Measurements from ENCODE around the gene COL13A1. TPM values are rescaled to one million over a fixed set of nuclear protein-coding genes. Genes with fewer than 3 reads are reported as not detected.

COL13A1 gene
- total RNA-seq, 1 experiment from 2014 or later: 5.9 TPM

DNA sequence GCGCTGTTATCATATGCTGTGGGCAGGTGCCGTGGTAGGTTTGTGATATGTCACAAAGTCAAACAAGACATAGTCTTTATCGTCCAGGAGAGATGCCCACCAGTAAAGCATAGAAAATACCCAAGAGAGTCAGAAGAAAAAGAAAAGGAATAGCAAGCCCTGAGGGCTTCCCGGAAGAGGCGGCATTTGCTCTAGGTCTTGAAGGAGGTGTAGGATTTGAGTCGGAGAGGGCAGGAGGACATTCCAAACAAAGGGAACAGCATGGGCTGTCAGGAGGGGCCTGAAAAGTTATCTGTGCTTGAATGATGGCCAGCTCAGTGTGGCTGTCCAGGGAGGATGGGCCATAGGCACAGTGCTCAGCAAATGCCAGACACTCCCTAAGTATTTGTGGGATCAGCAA is 42.2 kb downstream of the COL13A1 start:
- Histone ChIP-seq H3K9me3 (ENCODE audit: control insufficient read depth in 1 of 2, insufficient read depth in 1 of 2, low read depth in 1 of 2, low read length in 2 of 2) (no peaks in the 10 kb centered on the region), H3K36me3 (ENCODE audit: control insufficient read depth in 1 of 2, insufficient read depth in 2 of 2, low read length in 2 of 2) (no peaks in the 10 kb centered on the region), H3K79me2 (ENCODE audit: insufficient read depth, low read length) (no peaks in the 10 kb centered on the region), H3K4me1 (ENCODE audit: control insufficient read depth in 1 of 2, insufficient read depth in 2 of 2, low read length in 2 of 2) (peaks cover 14 to 31% of the 10 kb centered on the region in 2 experiments), H3K27me3 (ENCODE audit: insufficient read depth, low read length) (no peaks in the 10 kb centered on the region), H3K4me3 (replicated peaks in 1 of 2; ENCODE audit: low read depth in 1 of 2, low read length in 2 of 2) (no peak overlapping the region), H3K4me2 (ENCODE audit: low read length) (no peak overlapping the region), H3K9me2 (ENCODE audit: insufficient read depth) (no peaks in the 10 kb centered on the region), H3K9ac (ENCODE audit: low read length) (no peak overlapping the region), H3K27ac (ENCODE audit: low read depth, low read length) (no peak overlapping the region), H4K20me1 (ENCODE audit: insufficient read depth) (no peaks in the 10 kb centered on the region), H2AFZ (ENCODE audit: low read depth, low read length, poor library complexity, severe bottlenecking) (no peak overlapping the region)
- ChIA-PET POLR2A (no interaction called here), RAD21 (ENCODE audit: low non-redundant PET in 1 of 2, low total read pairs in 2 of 2, uncharacterized antibody in 2 of 2, unreplicated experiment in 2 of 2) (no interaction called here), CTCF (no interaction called here)
- intact Hi-C loops (cut with micrococcal nuclease): no loop called here
- TF ChIP-seq ZNF274 (IDR thresholded peaks at IDR 0.05; ENCODE audit: low read depth, low read length) (no peak), ZFX (IDR thresholded peaks at IDR 0.05) (no peak), CTCF (IDR thresholded peaks at IDR 0.05 in 2 of 3, conservative IDR thresholded peaks at IDR 0.05 in 1 of 3; ENCODE audit: borderline replicate concordance in 1 of 3, insufficient read depth in 1 of 3, low read depth in 2 of 3, low read length in 2 of 3) (no peak), EGR1 (IDR thresholded peaks at IDR 0.05; ENCODE audit: low read depth) (no peak), TCF7L2 (IDR thresholded peaks at IDR 0.05; ENCODE audit: borderline replicate concordance, extremely low read depth, insufficient read depth, insufficient read length) (no peak), SRF (IDR thresholded peaks at IDR 0.05; ENCODE audit: low read depth) (no peak)
- no peak for DNase-seq (ENCODE audit: low read depth, low spot score)
- no TSS peak for BruUV-seq (replicated peaks)
- ATAC-seq: no peak

DNA sequence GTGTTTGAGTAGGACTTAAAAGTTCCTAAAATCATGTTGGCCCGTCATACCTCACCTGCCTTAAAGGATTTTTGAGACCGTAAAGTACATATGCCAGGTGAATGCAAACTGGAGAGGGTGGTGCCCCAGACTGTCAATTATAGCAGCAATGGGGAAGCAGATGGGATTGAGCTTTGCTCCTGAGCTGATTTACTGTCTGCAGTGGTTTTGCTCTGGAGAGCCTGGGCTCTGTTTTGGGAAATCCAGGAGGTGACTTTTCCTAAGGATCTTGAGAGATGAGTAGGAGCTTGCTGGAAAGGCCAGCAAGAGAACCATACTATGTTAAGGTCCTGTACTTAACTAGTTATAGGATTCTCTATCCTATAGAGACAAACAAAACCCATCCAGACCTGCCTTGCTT is 43.0 kb downstream of the COL13A1 start:
- CTCF ChIA-PET: no interaction called here
- ATAC-seq: no peak
- H3K9ac ChIP-seq (ENCODE audit: low read length): no peak overlapping the region
- no TSS peak for BruUV-seq (replicated peaks)
- H3K4me2 ChIP-seq (ENCODE audit: low read length): no peak overlapping the region
- RAD21 ChIA-PET (ENCODE audit: low non-redundant PET in 1 of 2, low total read pairs in 2 of 2, uncharacterized antibody in 2 of 2, unreplicated experiment in 2 of 2): no interaction called here
- POLR2A ChIA-PET: no interaction called here
- no peak overlapping the region for H2AFZ ChIP-seq (ENCODE audit: low read depth, low read length, poor library complexity, severe bottlenecking)
- H3K4me3 ChIP-seq (replicated peaks in 1 of 2; ENCODE audit: low read depth in 1 of 2, low read length in 2 of 2): no peak overlapping the region
- no peaks in the 10 kb centered on the region for H3K9me2 ChIP-seq (ENCODE audit: insufficient read depth)
- peaks cover 9 to 23% of the 10 kb centered on the region in 2 experiments for H3K4me1 ChIP-seq (ENCODE audit: control insufficient read depth in 1 of 2, insufficient read depth in 2 of 2, low read length in 2 of 2)
- no peaks in the 10 kb centered on the region for H4K20me1 ChIP-seq (ENCODE audit: insufficient read depth)
- no peaks in the 10 kb centered on the region for H3K36me3 ChIP-seq (ENCODE audit: control insufficient read depth in 1 of 2, insufficient read depth in 2 of 2, low read length in 2 of 2)
- no peaks in the 10 kb centered on the region for H3K79me2 ChIP-seq (ENCODE audit: insufficient read depth, low read length)
- intact Hi-C loops (cut with micrococcal nuclease): no loop called here
- DNase-seq (ENCODE audit: low read depth, low spot score): no peak
- no peaks in the 10 kb centered on the region for H3K27me3 ChIP-seq (ENCODE audit: insufficient read depth, low read length)
- H3K9me3 ChIP-seq (ENCODE audit: control insufficient read depth in 1 of 2, insufficient read depth in 1 of 2, low read depth in 1 of 2, low read length in 2 of 2): no peaks in the 10 kb centered on the region
- H3K27ac ChIP-seq (ENCODE audit: low read depth, low read length): no peak overlapping the region
- TF ChIP-seq EGR1 (IDR thresholded peaks at IDR 0.05; ENCODE audit: low read depth) (no peak), TCF7L2 (IDR thresholded peaks at IDR 0.05; ENCODE audit: borderline replicate concordance, extremely low read depth, insufficient read depth, insufficient read length) (no peak), ZBTB33 (IDR thresholded peaks at IDR 0.05; ENCODE audit: extremely low read depth, insufficient replicate concordance, low read length) (no peak), ZFX (IDR thresholded peaks at IDR 0.05) (no peak), JUND (IDR thresholded peaks at IDR 0.05) (no peak), EZH2 (IDR thresholded peaks at IDR 0.05) (no peak), ELF1 (IDR thresholded peaks at IDR 0.05; ENCODE audit: borderline replicate concordance, low read depth) (no peak), MAX (IDR thresholded peaks at IDR 0.05) (no peak), POLR2AphosphoS5 (IDR thresholded peaks at IDR 0.05; ENCODE audit: low read depth, low read length) (no peak), ZNF274 (IDR thresholded peaks at IDR 0.05; ENCODE audit: low read depth, low read length) (no peak)
